HG03432 (cell line): Measurements from ENCODE around the gene DGKI.
"Not testable (repeated sequence)": the region's sequence is repeated elsewhere in the genome, so short reads cannot be mapped to it uniquely, and the experiment has no call there.

ENCODE experiments used
- ATAC-seq: cut with Tn5 transposase; IDR thresholded peaks from one replicate; pipeline ENCODE4 v1.9.1; 2021; ENCODE audit warnings: mild to moderate bottlenecking, moderate library complexity; ENCODE audit not compliant: unreplicated experiment

The DGKI gene

DNA sequence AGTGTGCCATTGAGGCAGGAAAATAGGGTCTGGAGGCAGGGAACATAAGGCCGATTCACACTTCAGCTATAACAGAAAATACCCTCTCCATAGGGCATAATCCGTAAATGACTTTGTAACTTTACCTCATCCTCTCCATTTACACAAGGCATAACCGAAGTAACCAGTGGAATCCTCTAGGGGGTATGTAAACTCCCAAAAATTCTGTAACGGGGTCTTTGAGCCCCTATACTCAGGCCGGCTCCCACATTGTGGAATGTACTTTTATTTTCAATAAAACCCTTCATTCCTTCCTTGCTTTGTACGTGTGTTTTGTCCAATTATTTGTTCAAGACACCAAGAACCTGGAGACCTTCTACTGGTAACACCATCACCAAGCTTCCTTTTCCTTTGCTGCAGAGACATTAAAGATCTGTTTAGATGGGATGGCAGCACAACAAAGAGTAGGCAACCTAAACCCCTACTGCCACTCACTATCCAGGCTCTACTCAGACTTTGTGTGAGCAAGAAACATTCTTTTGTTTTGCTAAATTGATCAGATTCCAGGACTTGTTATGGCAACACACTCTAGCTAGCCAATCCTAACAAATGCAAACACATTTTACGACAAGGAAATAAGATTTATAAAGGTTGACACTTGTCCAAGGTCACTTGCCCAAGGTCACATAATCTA lies 99.3 kb downstream of the DGKI start:
- no peak for ATAC-seq

DNA sequence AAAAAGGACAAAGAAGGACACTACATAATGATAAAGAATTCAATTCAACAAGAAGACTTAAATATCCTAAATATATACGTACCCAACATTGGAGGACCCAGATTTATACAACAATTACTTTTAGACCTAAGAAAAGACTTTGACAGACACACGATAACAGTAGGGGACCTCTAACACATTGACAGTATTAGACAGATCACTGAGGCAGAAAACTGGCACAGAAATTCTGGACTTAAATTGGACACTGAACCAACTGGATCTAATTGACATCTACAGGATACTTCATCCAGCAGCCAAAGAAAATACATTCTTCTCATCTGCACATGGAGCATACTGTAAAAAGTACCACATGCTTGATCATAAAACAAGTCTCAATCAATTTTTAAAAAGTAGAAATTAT lies 103.8 kb downstream of the DGKI start:
- ATAC-seq: no peak

DNA sequence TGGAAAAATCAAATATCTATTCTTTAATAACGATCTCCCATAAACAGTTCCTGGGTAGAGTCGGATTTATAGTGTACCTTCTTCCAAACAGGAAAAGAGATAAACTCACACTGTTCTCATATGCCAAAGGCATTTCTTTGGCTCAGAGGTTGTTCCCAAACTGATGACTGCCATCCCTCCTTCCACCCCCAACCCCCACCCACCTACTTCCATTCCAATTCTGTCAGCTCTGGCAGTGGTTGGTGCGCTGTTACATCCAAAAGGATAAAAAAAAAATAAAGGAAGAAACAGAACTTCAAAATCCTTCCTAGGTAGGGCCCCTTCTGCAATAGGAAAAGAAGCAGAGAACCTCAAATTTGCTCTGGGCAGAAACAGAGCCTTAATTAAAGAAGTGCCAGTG lies 104.7 kb downstream of the DGKI start:
- no peak for ATAC-seq

DNA sequence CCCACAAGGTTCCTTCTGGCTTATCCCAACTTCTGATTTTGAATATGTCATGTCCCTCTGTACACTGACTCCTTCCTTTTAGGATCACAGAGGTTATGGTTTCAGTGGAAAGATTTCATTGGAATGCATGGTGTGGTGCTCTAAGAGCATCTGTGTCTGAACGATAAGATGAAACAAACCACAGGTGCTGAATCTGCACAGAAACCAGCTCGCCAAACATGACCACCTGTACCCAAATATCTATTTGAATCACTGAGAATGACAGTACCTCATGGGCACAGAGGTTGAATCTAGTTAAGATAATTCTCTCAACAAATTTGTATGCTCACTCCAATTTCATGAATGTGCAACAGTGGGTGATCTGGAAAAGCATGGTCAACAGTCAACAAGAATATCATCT lies 105.3 kb downstream of the DGKI start:
- ATAC-seq: no peak

DNA sequence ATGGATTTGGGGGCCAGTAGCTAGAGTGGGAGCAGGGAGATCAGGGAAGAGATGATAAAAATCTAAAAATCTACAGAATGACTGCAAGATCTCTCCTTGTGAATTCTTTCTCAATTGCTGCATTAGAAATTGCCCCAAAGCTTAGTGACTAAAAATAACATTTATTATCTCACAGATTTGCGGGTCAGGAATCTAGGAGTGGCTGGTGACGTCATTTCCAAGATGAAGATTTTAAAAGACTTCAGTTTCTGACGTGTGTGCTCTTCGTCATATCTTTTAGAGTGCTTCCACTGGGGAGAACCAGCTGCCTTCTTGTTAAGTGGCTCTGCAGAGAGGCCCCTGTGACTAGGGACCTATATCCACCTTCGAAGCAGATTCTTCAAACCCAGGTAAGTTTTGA lies 112.6 kb downstream of the DGKI start:
- ATAC-seq: no peak

DNA sequence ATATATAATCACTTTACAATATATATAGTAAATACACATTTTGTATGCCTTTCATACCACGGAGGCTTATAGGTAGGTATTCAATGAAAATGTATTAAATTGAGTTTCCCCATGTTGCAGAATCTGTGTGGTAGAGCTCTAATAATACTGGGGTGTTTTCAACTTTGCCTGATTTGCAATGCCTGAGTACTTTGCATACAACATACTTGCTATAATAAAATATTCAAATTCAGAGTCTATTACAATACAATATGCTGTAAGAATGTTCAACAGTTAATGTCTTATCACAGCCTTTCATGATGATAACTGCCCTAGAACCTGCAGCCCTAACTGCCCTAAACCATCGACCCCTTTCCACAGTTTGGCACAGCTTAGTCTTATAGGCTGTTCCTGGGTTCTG lies 114.6 kb downstream of the DGKI start:
- ATAC-seq: no peak

DNA sequence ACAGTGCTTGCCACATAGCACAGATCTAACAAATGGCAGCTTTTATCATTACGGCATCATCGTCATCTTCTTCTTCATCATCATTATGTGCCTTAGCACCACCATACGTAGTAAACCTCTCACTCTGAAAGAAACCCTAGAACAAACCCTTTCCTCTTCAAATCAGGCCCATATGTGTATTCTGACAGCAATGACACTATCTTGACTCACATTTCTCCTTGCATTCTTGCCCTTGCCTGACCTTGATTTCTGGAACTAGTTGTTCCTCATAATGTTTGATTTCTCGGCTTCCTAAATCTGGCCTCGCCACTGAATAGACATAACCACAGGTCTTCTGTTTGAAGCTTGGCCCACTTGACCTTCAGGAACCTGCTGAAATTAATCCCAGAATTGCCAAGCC lies 115.3 kb downstream of the DGKI start:
- ATAC-seq: no peak

DNA sequence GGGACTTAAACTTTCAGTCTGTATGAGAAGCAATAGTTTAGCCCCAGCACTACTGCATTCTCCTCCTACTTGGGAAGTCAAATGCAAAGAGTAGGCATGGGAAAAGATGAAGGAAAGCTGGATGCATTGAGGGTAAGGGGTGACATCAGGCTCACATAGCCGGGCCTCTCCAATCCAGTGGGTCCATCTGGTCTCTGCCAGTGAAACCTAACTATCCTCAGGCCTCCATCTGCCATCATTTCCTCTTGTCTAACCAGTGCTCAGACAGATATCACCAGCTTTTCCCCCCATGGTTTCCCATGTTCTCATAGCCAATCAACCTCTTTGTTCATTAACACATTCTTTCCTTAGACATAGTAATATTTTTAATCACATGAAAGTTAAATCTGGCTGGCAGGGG lies 118.3 kb downstream of the DGKI start:
- ATAC-seq: no peak

DNA sequence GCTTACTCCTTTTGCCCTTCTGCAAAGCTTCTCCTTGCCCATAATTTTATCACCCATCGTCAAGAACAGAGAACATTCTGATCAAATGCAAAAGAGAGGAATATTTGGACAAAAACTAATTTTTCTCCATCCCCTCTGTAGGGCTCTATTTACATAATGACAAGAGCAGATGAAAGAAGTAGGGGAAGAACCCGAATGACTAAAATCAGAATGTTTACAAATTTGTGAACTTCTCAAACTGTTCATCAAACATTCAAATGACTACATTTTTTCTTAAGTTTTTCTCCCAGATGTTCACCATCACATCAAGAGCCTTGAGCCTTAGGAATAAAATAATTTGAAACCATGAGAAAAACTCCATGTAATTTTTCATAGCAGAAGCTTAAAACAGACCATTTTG lies 119.4 kb downstream of the DGKI start:
- ATAC-seq: no peak

DNA sequence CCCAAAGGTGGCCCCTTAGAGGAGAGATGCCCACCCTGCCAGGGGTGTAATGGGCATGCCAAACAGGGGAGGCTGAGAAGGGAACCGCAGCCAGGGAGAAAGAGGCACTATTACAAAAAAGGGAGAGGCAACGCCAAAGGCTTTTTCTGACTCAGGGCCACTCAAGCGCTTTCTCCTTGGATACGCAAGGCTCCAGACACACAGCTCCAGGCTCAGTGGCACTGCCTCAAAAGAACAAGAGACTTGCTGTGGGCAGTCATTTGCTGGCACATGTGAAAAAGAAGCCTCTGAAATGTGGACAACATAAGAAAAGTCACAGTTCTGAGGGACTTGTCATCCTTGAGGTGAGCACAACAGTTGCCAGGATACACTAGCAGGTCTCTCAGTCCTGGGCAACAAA lies 128.4 kb downstream of the DGKI start:
- ATAC-seq: no peak

DNA sequence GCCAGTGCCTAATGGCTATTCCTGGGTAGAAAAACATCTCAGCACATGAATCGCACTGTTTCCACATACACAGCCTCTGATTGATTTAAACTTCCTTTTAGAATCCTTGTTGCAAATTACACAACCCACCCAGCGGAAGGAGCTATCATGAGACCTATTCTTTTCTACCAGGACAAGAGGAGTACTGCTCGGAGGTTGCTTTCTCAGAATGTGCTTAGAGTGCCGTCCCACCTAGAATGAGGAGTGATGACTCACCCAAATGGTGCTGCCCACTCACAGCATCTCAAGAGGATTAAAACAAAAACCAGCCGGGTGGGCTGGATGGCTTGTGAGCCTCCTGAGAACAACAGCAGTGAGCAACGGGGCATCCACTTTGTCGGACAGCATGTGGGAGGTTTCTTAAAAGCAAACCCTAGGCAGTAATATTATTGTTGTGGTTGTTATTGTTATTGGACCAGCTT lies 128.9 kb downstream of the DGKI start:
- no peak for ATAC-seq

DNA sequence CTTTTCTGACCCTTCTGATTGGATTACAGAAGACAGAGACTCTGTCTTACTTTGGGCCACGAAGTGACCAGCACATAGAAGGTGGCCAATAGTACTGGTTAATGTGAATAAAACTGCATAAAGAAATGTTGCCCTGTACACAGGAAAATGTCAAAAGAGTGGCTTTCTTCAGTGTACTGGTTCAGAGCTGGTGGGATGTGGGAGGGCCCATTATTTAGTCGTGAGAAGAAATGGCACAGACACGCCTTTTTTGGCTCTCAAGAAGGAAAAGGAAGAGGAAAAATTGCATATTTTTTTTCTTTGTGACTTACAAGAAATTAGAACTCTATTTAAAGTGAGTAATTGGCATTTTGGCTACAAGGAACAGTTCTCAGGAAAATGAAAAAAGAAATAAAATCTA lies 129.7 kb downstream of the DGKI start:
- ATAC-seq: no peak

DNA sequence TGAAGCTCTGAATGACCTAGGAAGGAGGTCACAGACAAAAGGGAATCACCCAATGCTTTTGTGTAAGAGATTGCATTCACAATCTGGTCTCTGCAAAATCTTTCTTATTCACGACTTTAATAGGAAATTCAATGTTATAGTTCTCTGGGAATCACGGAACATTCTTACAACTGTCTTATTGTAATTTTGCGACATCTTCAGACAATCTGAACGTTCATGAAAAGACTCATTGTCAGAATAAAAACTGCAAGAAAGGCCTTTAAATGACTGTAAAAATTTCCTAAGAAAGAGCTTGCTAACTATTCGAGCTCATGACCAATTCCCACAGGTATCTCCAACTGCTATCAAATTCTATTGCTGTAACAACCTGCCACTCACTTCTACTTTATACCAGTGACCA lies 130.7 kb downstream of the DGKI start:
- no peak for ATAC-seq

DNA sequence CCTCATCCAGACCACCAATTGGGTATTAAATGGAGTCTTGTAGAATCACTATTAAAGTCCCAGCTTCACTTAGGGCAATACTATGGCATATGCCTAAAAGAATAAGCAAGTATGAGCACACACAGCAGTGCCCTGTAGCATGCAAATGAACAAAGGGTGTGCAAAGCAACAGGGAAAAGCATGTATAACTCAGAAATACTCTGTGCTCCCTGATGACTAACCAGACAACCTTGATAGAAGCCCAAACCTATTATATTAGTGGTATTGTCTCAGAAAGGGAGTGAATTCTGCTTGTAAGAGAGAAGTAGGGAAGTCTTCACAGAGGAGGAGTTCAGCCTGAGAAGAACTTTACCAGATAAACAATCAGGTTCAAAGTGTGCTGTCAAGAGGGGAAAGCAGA lies 131.2 kb downstream of the DGKI start:
- ATAC-seq: no peak

DNA sequence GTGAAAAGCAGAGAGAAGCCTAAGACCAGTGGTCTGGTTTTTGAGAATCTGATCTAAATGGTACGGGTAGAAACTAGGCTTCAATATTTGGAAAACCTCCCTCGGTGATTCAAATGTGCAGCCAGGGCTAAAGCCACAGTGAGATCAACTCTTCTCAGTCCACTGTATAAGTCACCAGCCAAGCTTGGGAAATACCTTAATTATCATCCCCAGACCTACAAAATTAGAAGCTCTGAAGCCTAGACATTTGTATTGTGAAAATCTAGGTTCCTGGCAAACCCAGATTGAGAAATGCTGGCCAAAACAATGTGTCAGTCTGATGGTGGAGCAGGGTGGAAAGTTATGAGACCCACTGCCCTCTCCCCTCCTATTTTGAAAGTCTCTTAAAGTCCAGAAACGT lies 131.7 kb downstream of the DGKI start:
- ATAC-seq: no peak

DNA sequence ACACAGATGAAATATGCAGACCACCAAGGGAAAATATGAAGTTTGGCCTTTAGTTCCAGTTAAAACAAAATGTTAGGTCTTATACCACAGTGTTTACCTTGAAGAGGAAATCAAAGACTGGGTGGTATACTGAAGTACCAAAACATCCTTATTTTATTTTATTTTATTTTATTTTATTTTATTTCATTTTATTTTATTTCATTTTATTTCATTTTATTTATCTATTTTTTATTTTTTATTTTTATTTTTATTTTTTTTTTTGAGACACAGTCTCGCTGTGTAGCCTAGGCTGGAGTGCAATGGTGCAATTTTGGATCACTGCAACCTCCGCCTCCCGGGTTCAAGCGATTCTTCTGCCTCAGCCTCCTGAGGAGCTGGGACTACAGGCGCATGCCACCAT lies 140.4 kb downstream of the DGKI start:
- ATAC-seq: not testable (repeated sequence)

DNA sequence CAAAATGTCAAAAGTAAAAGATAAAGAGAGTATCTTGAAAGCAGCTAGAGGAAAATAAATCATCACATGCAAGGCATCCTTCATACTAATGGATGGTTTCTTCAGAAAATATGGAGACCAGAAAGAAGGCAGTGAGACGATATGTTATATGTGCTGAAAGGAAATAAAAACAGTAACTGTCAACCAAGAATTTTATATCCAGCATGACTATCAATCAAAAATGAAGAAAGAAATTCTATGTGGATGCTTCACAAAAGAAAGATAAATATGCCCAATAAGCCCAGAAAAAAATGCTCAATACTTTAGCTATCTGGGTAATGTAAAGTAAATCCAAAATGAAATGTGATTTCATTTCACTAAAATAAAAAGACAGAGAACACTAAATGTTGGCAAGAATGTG lies 142.1 kb downstream of the DGKI start:
- ATAC-seq: no peak

DNA sequence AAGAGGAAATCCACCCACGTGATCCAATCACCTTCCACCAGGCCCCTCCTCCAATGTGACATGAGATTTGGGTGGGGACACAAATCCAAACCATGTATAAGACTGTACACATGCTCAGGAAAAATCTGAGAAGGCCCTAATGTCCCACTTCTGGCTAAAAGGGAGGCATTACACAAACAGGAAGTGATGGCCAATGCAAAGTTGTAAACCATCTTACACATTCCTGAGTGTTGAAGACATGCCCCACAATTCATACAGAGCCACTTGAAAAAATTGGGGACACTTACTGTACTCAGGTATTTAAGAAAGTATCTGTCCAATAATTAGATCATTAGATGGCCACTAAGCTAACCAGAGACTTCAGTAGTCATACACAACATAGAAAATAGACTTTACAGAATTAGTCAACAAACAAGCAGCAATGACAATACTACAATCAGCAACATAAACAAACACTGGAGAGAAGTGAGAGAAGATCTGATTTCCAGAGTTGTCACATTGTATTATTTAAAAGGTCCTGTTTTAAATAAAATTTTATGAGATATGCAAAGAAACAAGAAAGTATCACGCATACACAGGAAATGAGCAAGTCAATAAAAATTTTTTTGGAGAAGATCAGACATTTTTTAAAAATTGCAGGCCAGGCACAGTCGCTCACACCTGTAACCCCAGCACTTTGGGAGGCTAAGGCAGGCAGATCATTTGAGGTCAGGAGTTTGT lies 143.3 kb downstream of the DGKI start:
- ATAC-seq: no peak

DNA sequence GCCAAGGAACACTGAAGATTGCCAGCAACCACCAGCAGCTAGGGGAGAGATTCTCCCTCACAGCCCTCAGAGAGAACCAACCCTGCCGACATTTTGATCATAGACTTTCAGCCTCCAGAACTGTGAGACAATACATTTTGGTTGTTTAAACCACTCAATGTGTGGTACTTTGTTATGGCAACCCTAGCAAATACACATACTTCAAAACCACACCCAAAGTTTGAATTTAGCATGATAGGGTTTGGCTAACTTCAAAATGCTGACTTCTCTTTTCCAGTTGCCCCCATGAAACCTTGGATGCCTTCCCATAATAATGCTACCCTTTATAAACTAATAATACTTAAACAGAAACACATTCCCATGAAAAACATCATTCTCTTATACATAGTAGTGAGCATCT lies 149.8 kb downstream of the DGKI start:
- ATAC-seq: no peak

DNA sequence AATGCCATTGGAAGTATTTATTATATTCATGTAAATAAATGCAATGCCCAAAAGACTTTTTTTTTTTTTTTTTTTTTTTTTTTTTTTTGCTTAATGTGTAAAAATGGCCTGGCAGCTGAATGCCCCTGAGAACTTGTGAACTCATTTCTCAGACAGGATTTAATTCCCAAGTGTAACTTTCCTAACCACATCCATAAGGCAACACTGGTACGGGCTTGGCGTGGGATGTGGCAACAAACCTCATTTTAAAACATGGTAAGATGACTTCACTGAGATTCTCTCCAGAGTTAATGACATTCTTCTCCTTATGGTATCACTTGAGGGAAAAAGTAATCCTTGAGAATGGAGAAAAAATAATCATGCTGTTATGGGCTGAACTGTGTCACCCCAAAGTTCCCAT lies 150.4 kb downstream of the DGKI start:
- ATAC-seq: no peak

DNA sequence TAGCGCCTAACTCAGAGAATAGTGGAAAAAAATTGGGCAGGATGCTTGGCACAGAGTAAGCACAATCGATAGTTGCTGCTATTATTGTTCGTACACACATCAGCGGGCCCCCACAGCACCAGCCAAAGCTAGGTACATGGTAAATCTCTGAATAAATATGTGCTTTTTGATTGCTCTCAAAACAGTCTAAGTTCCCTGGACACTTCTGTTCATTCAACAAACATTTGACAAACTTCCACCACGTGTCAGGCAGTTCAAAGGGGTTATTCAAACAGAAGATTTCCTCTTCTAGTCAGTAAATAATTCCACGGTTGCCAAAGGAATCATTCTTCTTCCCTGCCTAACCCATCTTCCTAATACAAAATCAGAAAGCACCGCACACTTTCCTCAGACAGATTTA lies 150.8 kb downstream of the DGKI start:
- ATAC-seq: no peak

DNA sequence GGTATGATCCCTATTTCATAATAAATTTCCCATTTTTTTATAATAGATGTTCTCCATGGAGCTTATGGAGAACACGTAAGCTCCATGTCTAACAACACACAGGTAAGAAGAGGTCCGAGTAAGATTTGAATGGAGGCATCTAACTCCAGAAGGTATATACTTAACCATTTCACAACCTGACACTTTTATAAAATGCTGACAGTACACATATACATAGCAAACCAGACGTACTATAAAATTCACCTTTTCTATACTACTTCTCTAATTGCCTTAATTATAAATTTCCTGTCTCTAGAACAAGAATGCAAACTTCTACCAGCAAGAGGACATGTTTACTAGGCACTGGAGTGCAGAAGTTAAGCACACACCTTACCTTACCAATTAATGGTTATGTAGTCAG lies 151.3 kb downstream of the DGKI start:
- ATAC-seq: no peak

DNA sequence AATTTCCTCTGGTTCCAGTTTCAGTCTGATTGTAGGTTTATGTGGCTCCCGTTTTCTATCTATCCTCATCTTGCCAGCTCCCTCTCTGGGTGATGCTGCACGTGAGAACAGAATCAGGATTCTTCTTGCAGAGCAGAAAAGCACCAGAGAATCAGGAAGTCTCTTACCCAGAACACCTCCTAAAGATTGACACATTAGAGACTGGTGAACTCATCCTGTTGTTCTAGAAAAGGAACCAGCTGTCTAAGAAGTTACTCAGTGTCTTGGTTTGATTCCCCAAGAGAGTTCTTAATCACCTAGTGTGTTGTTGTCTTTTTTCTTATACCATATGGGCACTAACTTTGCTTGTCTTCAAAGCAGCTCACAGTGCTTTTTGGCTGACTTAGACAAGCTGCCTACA lies 152.4 kb downstream of the DGKI start:
- peak; percentile 80 for ATAC-seq
